ES-I3 (cell line): ENCODE measurements around the gene TAS2R41.
"Not testable (repeated sequence)": the region's sequence is repeated elsewhere in the genome, so short reads cannot be mapped to it uniquely, and the experiment has no call there.

Source experiments
- H3K36me3 ChIP-seq: 2 replicates; pipeline ENCODE4 v1.6.1; 2013; ENCODE audit warnings: mild to moderate bottlenecking, low read length, control low read depth, moderate library complexity; ENCODE audit not compliant: insufficient read depth
- H3K4me1 ChIP-seq: 2 replicates; pipeline ENCODE4 v1.6.1; 2013; ENCODE audit warnings: mild to moderate bottlenecking, control low read depth, low read length; ENCODE audit not compliant: insufficient read depth
- H3K9ac ChIP-seq: 2 replicates; pipeline ENCODE4 v1.6.1; 2013; ENCODE audit warnings: low read depth, mild to moderate bottlenecking, low read length, moderate library complexity
- H3K9me3 ChIP-seq: 2 replicates; pipeline ENCODE4 v1.6.1; 2013; ENCODE audit warnings: mild to moderate bottlenecking, low read length, moderate library complexity; ENCODE audit not compliant: control insufficient read depth, insufficient read depth

The TAS2R41 gene

DNA sequence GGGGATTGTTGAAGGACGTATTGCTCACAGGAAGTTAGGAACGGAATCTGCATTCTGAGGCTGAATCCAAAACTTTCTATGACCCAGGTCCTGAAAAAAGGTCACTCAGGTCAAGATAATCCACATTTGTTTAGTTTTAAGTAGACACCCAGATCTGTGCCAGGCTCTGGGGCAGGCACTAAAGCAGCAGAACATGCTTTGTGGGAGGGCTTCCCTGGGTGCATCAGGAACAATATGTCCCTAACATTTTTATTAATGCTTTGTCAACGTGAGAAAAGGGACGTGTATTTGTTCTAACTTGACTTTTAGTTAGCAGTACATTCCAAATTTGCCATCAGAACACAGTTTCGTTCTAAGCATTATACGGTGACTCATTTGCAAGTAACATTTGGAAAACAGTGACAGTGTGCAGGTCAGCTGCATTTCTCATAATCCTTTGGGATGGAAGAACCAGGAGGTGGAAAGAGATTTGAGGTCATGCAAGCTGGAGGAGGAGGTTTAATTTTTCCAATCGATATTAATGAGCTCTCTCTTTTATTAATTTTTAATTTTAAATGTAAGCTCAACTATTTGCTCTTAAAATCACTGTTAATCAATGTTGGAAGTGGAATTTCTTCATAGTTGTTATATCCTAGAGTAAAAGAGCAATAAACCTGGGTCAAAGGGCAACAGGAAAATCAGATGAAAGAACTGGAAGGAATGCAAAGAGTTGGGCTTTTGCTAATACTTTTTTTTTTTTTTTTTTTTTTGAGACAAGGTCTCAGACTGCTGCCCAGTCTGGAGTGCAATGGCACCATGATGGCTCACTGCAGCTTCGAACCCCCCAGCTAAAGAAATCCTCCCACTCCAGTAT lies 35.0 kb downstream of the TAS2R41 start:
- Histone ChIP-seq H3K4me1 (no peaks in the 10 kb centered on the region; the same call in 1 of the 2 replicates), H3K9me3 (no peaks in the 10 kb centered on the region), H3K9ac (no peak overlapping the region), H3K36me3 (no peaks in the 10 kb centered on the region)

DNA sequence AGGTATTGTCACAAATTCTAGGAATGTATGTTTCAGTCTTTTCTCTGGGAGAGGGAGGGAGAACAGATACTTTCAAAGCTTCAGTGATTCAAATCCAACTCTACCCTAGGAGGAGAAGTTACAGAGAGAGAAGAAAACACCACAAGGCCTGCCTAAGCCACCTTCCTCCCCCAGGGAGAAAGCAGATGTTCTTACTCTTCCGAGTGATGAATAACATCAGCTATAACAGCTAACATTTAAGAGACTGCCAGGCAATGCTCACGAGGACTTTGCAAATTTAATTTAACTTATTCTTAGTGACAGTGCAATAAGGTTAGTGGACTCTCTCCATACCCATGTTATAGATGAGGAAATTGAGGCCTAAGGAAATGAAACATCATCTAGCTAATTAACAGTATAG lies 36.8 kb downstream of the TAS2R41 start:
- no peak overlapping the region for H3K9ac ChIP-seq
- no peaks in the 10 kb centered on the region for H3K9me3 ChIP-seq
- no peaks in the 10 kb centered on the region for H3K36me3 ChIP-seq
- H3K4me1 ChIP-seq, result no peaks in the 10 kb centered on the region; the same call in none of the 2 replicates

DNA sequence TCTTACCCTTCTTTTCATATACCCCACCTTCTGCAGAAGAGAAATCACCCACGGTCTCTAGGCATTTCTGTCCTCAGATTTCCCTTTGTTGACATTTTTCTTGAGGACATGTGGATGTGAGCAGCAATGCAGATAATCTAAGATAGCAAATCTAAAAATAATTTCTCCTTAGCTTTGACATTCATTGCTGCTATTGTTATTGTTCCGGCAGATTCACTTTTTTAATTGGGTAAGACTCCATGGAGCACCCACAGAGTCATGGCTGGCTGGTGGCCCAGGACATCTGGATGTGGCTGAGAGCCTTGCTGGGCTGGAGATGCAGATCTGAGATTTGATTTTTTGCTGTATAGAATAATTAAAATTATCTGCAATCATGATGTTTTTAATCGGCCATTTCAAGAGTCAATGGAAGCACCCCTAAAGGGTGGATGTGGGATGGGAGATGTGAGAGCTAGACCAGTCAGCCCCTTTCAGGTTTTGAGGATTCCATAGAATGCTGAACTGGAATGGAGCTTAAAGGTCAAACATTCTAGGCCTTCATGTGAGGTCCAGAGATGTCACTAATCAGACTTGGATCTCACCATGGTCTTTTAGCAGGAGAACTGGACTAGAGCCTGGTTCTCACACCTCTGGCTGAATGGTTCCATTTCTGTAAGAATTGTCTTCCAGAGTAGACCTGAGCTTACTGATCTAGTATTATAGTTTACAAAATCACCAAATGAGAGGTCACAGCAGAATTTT lies 37.5 kb downstream of the TAS2R41 start:
- no peaks in the 10 kb centered on the region for H3K9me3 ChIP-seq
- no peak overlapping the region for H3K9ac ChIP-seq
- H3K36me3 ChIP-seq, result no peaks in the 10 kb centered on the region
- H3K4me1 ChIP-seq, result no peaks in the 10 kb centered on the region; the same call in none of the 2 replicates

DNA sequence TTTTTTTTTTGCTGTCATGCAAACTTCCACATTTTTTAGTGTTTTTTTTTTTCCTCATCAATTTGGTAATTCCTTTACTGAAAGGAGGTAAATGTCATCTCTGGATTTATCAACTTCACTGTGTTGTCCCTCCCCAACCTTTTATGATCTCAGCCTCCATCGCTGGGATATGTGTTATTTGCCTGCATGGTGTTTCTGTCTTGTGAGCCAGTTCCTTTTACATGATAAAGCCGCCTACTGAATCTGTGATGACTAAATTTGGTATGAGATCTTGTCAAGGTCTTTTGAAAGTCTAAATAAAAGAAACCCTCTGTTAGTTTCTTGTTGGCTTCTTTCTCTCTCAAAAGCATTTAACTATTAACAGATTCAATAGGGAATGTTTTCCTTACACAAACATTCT lies 39.3 kb downstream of the TAS2R41 start:
- H3K9ac ChIP-seq, result no peak overlapping the region
- no peaks in the 10 kb centered on the region for H3K9me3 ChIP-seq
- H3K36me3 ChIP-seq, result no peaks in the 10 kb centered on the region
- H3K4me1 ChIP-seq, result no peaks in the 10 kb centered on the region; the same call in none of the 2 replicates

DNA sequence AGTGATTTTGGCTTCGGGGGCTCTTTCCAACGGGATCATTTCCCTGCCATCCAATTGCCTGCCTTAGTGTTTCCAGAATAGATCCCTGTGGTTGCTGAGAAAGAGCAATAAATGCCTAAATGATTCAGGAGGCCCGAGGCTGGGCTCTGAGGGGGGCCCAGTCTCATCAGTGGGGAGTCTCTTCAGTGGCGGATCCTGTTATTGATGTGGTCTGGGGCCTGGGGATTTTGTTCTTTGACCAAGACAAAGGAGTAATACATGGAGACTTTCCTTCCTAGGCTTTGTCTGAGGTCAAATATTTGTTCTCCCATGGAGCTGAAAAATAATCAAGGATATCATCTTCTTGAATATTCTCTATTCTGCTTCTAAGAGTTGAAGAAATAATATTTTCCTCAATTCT lies 40.8 kb downstream of the TAS2R41 start:
- Histone ChIP-seq H3K4me1 (no peaks in the 10 kb centered on the region; the same call in none of the 2 replicates), H3K9me3 (no peaks in the 10 kb centered on the region), H3K36me3 (no peaks in the 10 kb centered on the region), H3K9ac (no peak overlapping the region)

DNA sequence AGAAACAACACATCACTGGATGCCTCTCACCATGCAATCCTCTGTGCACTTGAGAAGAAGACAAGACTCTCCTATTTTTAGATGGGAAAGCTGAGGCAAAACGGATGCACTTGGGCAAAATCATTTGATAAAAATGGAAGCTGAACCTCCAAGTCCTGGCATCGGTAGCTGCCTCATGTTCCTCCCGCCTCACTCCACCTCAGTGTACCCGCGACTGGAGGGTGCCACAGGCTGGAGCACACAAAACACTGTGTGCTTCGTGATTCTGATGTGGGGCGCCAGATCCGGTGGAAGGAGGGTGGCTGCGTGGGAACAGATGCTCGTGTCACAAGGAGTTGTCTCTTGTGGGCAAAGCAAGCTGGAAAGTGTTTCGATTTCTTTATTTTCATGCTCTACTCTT lies 41.3 kb downstream of the TAS2R41 start:
- no peak overlapping the region for H3K9ac ChIP-seq
- no peaks in the 10 kb centered on the region for H3K36me3 ChIP-seq
- H3K9me3 ChIP-seq, result no peaks in the 10 kb centered on the region
- H3K4me1 ChIP-seq, result no peaks in the 10 kb centered on the region; the same call in none of the 2 replicates

DNA sequence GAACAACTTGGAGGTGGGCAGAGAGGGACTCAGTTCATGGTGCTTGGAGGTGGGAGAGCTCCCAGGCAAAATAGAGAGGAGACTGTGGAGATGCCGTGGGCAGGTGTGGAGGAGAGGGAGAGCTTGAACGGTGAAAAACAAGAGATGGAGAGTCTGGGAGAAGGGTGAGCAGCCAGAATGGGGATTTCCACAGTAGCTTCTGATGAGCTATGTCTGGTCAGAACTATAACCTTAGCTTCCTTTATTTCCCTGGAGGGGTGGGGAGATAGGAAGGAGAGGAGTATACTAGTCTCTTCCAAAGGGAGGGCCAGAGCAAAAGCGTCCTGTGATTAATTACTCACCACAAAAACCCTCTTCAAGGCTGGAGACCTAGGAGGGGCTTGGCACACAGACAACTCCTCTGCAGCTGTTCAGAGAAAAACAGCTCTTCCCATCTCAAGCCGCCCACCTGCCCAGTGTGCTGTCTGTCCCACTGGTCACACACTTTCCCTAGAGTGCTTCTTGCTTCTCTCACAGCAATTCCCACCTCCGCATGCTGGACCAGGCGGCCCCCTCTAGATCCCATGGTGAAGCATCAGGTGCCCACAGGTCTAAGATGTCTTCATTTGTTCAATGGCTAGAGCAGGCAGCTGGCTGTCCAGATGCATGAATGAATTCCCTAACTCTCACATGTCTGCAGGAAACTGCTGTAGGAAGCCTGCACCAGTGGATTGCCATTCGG lies 41.9 kb downstream of the TAS2R41 start:
- no peaks in the 10 kb centered on the region for H3K9me3 ChIP-seq
- no peak overlapping the region for H3K9ac ChIP-seq
- no peaks in the 10 kb centered on the region for H3K36me3 ChIP-seq
- H3K4me1 ChIP-seq, result no peaks in the 10 kb centered on the region; the same call in none of the 2 replicates

DNA sequence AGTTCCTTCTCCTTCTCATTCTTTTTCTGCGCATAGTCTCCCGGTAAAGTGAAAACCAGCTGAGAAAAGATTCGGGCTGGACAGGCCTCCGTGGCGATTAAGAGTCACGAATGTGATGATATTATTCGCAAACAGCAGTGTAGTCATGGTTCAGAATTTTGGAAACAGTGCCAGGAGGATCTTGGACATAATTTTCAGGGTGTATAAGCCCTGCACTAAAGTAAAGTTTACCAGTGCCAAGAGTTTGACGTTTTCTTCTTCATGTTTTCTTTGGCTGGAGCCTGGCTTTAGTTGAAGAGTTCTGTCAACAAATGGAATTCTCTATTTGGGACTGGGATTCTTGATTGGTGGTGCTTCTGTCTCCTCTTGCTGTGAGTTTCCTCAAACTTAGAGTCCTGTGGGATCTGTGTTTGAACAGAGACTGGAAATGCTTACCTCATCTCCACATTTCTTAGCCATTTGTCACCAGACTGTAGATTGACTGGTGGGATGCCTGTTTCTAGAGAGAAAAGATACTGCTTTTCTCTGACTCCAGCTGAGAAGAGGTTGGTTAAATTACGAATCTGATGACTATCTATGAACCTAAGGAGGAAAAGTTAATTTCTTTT lies 44.7 kb downstream of the TAS2R41 start:
- H3K36me3 ChIP-seq, H3K9me3 ChIP-seq, H3K9ac ChIP-seq, H3K4me1 ChIP-seq: not testable (repeated sequence)
